ENCODE data around the gene MAGI1. TPM values are rescaled to one million over a fixed set of nuclear protein-coding genes. Genes with fewer than 3 reads are reported as not detected.

The MAGI1 gene
- polyA plus RNA-seq, 3 donors, result 28.3 to 29.7 (median 29.3) TPM

DNA sequence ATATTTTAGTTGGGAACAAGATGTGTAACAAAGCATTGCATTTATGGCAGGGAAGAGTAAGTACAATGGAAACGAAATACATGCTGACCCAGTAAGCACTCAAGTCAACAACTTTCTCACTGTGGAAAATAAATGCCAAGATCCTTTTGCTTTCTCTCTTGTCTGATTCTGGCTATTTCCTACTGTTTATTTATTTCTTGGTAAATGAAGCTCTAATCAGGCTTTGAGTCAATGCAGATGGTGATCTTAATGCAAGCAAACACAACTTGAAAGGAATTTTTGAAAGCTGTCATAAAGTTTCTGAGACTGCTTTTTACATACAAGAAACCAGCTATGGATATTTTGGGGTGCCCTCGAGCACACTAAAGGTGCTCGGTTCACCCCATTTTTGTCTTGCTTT lies 624.8 kb downstream of the MAGI1 start:
- DNase-seq (ENCODE audit: low read depth in 3 of 3, low spot score in 2 of 3), result no peak

DNA sequence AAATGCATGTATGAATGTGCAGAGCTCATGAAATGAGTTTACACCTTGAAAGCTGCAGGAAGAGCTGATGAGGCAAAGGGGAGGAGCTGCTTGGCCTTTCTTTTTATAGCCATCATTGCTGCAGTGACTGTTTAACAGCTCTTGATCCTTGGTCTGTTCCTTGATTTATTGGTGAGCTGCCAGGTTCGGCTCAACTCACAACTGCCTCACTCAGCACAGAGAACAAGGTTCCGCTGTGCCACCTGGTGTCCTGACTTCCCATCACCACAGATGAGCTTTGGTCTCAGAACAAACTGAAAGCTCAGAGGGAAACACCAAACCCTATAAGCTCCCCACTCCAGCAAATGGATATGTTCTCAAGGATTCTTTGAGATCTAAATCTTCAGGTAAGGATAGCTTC lies 626.1 kb downstream of the MAGI1 start:
- DNase-seq (ENCODE audit: low read depth in 3 of 3, low spot score in 2 of 3), result peak in 2 of 3 donors; percentile 63 to 75

DNA sequence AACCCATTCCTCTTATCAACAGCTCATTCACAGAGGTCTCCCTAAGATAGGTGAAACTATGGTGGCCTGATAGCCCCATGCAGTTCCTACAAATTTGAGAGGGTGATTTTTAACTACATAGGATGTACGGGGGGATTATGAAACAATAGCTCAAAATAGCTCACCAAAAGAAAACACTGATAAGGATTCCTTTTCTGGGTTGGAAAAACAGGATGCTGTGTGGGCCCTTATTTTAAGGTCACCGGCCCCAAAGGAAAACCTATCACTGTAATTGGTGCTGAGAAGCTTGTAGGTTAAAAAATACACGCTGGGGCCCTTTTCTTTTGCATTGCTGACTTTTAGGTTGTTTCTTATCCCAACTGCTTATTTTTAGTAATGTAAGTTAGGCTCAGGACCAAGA lies 627.4 kb downstream of the MAGI1 start:
- DNase-seq (ENCODE audit: low read depth in 3 of 3, low spot score in 2 of 3), result no peak

DNA sequence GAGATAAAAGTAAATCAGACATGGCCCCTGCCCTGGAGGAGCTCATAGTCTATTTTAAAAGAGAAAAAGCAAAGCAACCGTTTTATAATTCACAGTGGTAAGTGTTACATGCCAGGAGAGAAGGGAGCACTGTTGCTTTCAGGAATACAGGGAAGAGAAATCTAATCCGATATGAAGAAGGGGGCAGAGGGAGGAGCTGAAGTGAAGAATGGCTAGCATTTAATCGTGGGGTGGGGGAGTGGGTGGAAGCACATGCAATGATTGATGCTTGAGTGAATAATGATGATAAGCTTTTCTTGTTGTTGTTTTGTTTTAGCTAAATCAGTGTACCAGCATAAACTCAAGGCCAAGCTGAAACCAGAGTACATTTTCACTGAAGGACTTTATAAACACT lies 629.5 kb downstream of the MAGI1 start:
- DNase-seq (ENCODE audit: low read depth in 3 of 3, low spot score in 2 of 3), result no peak

DNA sequence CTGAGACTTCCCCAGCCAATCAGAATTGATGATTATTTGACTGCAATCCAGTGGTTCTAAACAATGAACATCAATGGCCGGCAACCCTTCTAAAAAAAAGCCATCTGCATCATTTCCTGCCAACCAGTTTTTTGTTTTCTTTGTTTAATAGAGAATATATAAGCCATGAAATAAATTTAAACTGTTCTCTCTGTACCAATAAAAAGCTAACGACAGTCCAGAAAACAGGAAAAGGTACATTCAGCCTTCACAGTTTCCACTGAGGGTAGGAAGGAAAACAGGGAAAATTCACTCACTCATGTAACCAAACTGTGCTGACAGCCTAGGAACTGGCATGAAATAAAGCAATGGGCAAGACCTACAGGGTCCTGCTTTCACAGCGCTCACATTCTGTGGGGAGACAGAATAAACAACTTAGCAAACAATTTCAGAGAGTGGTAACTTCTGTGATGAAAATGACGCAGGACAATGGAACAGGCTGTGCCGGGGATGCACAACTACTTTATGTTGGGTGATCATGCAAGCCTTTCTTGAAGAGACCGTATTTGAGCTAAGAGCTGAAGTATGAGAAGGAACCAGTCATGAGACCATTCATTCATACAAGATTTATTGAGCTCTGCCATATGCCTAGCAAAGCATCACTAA lies 630.1 kb downstream of the MAGI1 start:
- no peak for DNase-seq (ENCODE audit: low read depth in 3 of 3, low spot score in 2 of 3)

DNA sequence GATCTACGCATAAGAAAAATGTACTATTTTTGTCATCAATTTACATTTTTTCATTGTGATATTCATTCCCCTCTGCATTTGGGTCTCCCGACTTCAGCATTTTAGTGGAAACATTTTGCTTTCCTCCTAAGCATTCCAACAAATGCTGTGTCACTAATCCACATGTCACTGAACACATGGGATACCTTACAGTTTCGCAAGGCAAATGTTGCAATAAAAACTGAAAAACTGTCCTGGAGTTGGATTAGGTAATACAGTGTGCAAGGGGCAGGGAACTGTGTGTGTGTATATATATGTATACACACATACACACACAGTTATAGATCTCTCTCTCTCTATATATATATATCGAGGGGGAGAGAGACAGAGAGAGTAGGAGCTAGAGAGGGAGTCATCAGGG lies 632.2 kb downstream of the MAGI1 start:
- no peak for DNase-seq (ENCODE audit: low read depth in 3 of 3, low spot score in 2 of 3)

DNA sequence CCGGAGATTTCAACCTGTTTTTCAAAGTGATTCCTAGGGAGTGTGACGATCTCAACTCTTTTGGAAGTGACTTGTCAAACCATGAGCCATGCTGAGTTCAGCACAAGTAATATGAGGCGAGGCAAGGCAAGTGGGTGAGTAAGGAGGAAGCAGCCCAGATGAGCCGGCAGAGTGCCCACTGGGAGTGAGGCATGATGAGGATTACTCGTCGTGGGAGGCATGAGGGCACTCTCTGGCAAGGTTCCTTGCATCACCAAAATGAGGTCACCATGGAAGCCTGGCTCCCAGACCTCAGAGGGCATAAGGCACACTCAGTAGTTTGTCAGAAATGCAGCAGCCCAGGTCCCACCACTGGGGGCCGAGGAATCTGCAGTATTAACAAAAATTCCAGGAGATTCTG lies 636.1 kb downstream of the MAGI1 start:
- DNase-seq (ENCODE audit: low read depth in 3 of 3, low spot score in 2 of 3), result no peak

DNA sequence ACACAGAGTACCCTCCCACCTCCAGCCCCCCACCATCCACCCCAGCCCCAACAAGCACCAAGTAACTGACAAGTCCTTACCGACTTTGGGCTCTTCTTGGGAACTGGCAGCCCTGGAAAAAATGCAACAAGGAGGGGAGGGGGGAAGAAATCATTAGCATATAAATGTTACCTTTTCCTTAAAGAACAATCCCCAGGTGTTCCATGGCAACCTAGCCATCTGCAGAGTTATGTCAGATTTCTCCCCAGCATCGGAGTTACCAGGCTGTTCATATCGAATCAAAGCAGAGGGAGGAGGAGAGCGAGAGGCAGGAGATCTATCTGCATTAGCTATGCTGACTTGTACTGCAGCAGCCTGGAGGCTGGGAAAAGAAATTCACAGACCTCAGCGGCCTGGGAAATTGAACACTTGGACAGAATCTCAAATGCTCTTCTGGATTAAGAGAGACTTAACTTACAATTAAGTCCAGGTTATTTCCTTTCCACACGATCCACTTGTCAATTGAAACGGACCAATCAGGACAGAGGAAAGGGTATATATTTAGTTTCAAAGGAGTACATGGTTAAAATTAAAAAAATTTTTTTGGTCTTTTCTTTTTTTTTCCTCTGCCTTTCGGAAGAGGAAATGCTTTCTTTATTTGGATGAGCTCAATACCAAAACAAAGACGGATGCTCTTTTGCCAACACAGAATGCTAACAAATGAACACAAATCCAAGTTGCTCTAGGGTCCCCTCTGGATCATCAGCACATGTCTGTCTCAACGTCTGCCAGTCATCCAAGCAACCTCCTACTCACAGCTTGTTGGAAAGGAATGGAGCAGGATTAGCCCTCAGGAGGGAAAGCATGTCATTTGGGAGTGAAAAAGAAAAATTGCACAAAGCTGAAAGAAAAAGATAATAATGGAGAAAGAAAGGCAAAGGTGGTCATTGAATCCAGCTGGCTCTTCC lies 637.1 kb downstream of the MAGI1 start:
- DNase-seq (ENCODE audit: low read depth in 3 of 3, low spot score in 2 of 3), result no peak

DNA sequence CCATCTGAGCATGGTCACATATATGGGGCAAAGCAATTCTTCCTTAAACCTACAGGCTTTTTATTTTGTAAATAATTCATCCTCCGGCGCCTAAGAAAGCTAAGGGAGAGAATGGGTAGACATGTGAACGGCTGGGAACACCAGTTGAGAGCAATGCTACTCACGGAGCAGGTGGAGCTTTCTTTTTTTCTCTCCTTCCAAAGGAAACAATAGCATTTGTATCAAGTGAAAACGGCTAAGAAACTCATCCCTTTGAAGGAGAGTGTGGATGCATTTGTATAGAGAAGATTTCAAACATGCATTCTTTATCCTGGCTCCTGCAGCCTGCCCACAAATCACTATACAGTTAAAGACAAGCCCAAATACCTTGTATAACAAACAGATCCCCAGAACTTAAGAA lies 637.8 kb downstream of the MAGI1 start:
- DNase-seq (ENCODE audit: low read depth in 3 of 3, low spot score in 2 of 3), result no peak

DNA sequence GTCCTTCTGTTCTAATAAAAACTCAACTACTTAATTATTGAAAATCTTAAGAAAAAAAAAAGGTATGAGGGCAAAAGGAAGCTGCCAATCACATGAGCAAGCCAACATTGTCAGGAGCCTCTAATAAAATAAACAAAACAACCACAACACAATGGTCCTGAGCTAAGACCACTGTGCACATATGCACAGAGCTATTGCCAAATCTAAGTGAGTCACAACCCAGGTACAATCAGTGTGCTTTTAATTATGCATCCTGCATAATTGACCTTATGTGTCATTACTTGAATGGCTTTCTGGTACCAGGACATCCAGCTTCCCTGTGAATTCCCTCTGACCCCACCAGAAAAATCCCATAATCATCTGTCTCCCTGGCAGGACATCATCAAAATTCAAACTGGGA lies 639.8 kb downstream of the MAGI1 start:
- DNase-seq (ENCODE audit: low read depth in 3 of 3, low spot score in 2 of 3), result no peak

DNA sequence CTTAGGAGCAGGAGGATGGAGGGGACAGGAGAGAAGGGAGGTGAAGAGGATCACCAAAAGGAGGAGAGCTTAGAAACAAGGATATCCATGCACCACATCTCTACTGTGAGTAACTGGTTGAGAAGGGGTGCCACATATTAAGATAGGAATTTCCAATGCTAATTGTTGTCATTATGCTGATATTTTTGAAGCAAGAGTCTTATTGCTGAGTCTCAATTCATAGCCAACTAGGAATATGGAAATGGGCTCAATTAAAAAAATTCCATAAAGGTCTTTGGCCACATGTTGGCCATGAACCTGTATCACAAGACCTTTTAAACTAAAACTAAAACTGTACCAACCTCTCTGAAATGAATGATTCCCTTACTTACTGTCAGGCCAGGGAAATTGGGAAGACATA lies 642.6 kb downstream of the MAGI1 start:
- no peak for DNase-seq (ENCODE audit: low read depth in 3 of 3, low spot score in 2 of 3)

DNA sequence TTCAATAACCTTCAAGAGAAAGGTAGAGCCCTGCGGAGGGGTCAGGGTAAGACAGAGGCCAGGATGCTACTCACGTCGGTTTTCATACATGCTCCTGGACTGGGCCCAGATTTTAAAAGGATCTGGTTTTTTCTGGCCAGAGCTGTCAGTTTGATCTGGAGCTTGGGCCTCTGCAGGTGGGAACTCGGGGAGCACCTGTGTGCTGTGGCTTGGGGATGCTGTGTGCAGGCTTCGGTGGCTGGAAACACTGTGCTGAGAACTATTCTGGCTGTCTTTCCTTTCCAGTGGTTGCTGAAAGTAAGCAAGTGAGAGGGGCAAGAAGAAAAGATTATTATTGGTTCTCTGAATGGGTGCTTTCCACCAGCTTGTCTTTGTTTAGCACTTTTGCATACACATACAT lies 647.6 kb downstream of the MAGI1 start:
- no peak for DNase-seq (ENCODE audit: low read depth in 3 of 3, low spot score in 2 of 3)

DNA sequence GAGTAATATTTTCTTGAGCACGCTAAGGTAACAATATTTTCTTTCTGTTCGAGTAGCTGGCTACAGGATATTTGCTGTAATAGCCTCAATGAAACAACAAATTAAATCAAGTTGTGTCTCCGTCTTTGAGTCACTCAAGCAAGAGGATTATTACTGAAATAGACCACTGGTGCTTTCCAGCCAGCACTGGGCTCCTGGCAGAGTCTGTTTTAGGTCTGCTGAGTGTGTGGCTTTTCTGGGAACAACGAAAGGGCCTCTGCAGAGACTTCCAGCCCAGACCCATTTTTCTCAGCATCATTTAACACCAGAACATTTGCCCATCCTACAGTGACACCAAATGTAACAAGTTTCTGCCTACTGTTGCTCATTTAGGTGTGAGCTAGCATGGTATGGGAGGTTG lies 652.9 kb downstream of the MAGI1 start:
- DNase-seq (ENCODE audit: low read depth in 3 of 3, low spot score in 2 of 3), result no peak

DNA sequence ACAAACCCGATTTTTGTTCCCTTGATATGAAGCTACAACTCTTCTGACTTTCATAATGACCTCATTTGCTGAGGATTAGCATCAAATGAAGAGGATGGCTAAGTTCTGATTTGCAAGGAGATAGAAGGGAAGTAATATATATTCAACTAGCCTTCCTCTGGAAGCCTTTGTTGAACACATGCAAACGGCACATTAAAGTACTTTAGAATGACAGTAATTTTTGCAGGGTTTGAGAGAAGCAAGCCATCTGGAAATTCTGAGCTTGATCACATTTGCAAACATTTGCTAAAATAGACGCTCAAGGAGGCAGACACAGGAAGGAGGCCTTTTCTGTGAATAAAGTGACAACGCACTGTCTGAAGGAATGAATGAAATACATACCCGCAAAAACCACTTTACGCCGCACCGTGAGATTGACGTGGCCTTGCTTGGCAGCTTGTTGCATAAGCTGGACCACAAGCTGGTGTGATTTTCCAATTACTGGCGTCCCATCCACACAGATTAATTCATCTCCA lies 657.2 kb downstream of the MAGI1 start:
- DNase-seq (ENCODE audit: low read depth in 3 of 3, low spot score in 2 of 3), result peak in 1 of 3 donors; percentile 6

DNA sequence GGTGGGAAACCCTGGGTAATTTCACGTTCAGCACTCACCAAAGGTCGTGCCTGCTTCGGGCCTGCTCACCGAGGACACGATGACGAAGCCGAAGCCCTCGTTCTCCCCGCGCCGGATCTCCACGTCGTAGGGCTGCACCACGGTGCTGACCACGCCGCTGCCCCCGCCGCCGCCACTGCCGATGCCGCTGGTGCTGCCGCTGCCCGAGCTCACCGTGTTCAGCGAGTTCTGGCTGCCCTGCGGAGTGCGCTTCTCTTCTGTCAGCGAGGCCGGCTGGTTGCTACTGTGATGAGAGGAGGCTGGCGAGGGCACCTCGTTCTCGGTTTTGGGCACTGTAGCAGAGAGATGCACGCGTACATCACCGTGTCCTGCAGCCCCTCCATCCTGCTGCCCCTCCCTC lies 659.5 kb downstream of the MAGI1 start:
- no peak for DNase-seq (ENCODE audit: low read depth in 3 of 3, low spot score in 2 of 3)

DNA sequence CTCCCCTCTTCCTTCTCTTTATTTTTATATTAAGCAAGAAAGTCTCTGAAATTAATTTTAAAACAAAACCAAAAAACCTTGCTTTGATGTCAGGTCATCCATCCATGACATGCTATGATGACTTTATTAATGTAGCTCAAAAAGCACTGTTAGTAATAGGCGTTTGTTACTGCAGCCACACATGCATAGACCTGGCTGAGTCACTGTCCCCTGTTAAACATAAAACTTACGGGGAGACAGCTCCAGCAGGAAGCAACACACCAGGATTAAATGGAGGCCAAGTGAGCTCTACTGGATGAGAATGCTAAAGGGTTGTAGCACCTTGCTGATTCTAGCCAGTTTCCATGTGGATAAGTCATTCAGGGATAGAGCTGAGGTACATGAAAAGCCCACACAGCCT lies 661.1 kb downstream of the MAGI1 start:
- no peak for DNase-seq (ENCODE audit: low read depth in 3 of 3, low spot score in 2 of 3)

DNA sequence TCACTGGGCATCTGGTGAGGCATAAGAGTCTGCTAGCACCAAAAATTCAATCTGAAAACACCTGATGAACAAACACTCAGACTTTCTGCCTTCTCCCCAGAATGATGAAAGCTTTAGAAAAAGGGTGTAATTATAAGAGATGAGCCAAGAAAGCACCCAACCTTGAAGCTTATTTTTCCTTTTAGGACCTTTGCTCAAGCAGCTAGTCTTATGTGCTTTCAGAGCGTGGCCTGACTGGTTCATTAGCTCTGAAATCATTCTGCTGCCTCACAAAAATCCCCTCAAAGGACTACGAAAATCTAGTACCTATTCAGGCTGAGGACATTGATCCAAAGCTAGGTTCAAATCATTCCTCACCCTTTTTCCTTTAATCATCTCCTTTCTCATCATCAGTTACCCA lies 662.3 kb downstream of the MAGI1 start:
- DNase-seq (ENCODE audit: low read depth in 3 of 3, low spot score in 2 of 3), result no peak

DNA sequence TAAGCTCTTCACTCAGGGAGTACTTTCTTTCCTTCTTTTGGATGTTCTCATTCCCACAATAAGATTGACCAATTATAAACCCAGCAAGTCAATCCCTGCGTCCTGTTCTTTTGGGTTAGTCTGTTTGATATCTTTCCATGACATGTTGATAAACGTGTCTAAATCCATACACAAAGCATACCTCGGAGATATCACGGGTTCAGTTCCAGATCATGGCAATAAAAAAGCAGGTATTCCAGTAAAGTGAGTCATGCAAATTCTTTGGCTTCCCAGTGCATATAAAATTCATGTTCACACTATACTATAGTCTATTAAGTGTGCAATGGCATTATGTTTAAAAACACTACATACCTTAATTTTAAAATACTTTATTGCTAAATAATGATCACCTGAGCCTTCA lies 667.7 kb downstream of the MAGI1 start:
- no peak for DNase-seq (ENCODE audit: low read depth in 3 of 3, low spot score in 2 of 3)

DNA sequence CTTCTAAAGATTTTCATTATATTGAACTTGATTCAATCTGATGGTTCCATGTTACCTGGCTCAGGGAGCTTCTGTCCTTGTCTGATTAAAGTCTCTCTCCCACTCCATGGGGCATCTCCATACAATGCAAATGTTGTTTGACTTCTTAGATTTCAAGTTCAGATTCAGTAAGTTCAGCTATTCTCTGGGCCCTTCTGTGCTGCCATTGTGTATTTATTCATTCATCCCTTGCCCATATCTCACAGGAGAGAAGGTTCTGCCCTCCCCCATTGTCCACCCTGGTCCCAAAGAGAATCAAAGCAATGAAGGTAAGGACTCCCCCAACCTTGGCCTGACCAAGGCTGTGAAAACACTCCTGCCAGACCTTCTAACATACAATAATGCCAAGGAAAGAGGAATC lies 669.9 kb downstream of the MAGI1 start:
- no peak for DNase-seq (ENCODE audit: low read depth in 3 of 3, low spot score in 2 of 3)

DNA sequence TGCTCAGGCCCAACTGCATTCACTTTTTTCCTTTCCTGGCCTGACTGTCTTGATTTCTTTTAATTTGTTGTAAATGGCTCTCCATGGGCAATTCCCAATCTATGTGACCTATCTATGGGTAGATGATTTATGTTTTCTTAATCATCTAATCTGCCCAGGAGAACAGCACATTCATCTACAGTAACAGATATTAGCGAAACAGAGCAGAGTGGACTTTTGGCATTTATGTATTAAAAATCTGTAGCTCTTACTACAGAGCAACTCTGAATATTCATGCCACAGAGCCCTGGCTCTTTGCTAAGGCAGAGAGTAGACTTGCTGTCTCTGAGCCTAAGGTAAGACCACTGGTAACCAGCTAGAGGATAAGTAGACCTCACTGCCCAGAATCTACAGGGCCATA lies 676.0 kb downstream of the MAGI1 start:
- DNase-seq (ENCODE audit: low read depth in 3 of 3, low spot score in 2 of 3), result no peak

DNA sequence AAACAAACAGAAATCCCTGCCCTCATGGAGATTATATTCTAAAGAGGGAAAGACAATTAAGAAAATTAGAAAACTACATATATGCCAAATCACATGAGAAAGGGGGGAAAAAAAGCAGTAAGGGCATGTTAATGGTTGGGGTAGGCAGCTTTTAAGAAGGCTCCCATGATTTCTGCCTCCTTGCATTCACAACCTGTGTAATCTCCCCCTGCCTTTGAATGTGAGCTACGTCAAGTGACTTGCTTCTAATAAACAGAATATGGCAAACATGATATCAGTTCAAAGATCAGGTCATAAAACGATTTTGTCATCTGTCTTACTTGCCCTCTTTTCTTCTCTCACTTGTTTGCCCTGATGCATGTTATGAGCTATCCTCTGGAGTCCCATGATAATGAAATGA lies 677.3 kb downstream of the MAGI1 start:
- DNase-seq (ENCODE audit: low read depth in 3 of 3, low spot score in 2 of 3), result no peak

Measured in right renal cortex interstitium (tissue), 3 donors.